HG03097 (cell line): ENCODE data around the gene HAX1.
"Not testable (repeated sequence)": the region's sequence is repeated elsewhere in the genome, so short reads cannot be mapped to it uniquely, and the experiment has no call there.

Experiments used
- ATAC-seq: cut with Tn5 transposase; IDR thresholded peaks from one replicate; pipeline ENCODE4 v1.9.1; 2021; ENCODE audit not compliant: unreplicated experiment, low FRiP score

The HAX1 gene

DNA sequence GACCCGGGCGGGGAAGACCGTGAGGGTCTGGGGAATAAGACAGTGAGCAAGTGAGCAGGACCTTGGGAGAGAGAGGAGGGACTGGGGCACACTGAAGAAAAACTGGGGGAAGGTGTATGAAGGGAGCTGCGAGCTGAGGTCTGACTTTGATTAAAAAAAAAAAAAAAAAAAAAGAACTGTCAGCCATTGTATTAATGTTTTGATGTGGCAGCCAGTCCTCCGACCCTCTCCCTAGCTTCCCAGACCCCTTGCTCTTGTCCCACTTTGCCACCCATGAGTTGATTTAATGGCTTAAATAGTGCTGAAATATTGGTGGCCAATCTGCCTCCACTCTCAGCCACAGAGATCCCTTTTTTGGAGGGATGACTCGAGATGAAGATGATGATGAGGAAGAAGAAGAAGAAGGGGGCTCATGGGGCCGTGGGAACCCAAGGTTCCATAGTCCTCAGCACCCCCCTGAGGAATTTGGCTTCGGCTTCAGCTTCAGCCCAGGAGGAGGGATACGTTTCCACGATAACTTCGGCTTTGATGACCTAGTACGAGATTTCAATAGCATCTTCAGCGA, 652 bp downstream of the HAX1 start:
- ATAC-seq = no peak

DNA sequence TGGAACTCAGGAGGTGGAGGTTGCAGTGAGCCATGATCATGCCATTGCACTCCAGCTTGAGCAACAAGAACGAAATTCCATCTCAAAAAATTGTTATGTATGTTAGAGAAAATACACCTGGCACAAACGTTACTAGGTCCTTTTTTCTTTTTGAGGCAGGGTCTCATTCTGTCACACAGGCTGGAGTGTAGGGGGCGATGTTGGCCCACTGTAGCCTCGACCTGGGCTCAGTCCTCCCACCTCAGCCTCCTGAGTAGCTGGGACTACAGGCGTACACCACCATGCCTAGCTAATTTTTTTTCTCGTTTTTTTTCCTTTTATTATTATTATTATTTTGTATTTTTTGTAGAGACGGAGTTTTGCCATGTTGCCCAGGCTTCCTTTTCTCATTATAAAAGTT, 4.4 kb downstream of the HAX1 start:
- ATAC-seq = no peak

DNA sequence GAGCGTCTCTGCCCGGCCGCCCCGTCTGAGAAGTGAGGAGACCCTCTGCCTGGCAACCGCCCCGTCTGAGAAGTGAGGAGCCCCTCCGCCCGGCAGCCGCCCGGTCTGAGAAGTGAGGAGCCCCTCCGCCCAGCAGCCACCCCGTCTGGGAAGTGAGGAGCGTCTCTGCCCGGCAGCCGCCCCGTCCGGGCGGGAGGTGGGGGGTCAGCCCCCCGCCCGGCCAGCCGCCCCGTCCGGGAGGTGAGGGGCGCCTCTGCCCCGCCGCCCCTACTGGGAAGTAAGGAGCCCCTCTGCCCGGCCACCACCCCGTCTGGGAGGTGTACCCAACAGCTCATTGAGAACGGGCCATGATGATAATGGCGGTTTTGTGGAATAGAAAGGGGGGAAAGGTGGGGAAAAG, 15.2 kb downstream of the HAX1 start:
- ATAC-seq = not testable (repeated sequence)

DNA sequence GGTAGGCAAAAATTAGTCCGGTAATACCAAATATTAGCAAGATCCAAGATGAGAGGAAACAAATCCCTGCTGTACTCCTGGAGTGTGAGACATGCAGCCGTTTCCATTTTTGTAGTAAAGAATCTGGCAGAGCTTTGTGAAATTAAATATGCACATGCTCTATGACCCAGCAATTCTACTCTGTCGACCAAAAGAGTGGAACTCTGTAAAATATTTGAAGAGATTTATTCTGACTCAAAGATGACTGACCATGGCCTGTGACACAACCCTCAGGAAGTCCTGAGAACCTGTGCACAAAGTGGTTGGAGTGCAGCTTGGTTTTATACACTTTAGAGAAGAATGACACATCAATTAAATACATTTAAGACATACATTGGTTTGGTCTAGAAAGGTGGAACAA, 16.2 kb downstream of the HAX1 start:
- no peak for ATAC-seq

DNA sequence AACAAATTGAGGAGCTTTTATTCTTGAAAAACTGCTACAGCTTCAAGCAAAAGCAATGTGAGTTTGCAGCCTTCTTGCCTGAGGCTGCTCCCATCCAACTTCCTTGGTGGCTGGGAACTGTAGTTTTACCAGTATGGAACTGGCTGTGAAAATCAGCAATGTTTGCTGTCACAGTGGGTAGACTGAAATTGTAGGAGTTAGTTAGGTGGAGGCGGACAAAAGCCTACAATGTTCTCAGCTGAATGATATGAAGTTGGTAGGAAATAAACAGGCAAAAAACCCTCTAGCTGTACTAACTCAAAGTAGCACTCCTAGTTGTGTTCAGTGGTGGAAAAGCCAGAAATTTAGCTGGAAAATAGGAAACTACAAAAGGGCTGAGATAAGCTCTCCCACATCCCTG, 18.5 kb downstream of the HAX1 start:
- no peak for ATAC-seq

DNA sequence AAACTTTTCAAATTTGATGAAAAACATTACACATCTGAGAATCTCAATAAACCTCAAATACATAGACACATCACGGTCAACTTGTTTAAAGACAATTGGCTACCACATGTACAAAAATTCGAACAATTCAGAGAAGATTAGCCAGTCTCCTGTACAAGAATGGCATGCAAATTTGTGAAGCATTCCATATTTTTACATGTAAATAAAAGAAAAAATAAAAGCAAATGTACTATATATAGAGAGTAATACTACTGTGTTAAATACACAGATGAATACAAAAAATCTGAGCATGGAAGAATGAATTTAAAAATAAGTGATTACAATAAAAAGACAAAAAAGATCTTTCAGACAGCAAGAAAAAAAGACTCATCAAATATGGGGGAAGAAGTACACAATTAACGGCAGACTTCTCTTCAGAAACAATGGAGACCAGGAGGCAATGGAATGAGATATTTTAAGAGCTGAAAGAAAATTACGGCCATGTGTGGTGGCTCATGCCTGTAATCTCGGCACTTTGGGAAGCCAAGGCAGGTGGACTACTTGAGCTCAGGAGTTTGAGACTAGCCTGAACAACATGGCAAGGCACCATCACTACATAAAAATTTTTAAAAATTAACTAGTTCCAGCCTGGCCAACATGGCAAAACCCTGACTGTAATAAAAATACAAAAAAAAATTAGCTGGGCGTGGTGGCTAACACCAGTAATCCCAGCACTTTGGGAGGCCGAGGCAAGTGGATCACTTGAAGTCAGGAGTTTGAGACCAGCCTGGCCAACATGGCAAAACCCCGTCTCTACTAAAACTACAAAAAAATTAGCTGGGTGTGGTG, 23.2 kb downstream of the HAX1 start:
- ATAC-seq = no peak

DNA sequence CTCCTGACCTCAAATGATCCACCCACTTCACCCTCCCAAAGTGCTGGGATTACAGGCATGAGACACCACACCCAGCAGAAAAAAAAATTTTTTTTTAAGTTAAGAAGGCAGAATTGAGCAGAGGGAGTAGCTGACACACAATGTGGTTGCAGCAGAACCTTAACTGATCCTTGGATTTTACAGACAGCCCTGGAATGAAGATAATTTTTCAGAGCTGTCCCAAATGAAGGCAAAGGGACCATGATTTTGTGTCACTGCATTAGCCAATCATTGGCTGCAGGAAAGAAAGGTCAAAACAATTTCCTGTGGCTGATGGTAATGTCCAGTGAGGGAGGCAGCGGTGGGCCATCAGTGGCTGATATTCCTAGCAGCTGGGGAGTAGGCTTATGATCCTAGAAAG, 29.2 kb downstream of the HAX1 start:
- no peak for ATAC-seq

DNA sequence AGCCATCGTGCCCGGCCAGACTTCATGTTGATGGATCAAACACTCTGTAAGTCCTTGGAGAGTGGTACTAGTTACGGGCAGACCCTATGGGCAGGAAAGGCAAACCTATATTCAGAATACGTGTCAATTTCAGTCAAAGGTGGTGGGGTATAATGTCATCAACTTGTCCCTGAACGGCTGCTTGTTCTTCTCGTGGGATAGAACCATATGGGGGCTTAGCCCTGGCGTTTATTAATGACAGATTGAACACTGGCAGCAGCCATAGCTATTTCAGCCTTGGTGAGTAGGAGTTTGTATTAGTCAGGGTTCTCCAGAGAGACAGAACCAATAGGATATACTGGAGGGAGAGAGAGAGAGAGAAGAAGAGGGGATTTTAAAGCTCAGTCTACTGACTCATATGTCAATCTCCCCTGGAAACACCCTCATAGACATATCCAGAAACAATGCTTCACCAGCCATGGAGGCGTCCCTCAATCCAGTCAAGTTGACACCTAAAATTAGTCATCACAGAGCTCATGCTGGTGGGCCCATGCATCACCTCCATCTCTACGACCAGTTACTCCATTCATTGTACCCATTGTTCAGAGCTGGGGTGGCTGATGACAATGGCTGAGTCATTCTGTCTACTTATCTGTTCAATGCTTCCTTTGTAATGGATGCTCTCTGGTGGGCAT, 32.4 kb downstream of the HAX1 start:
- ATAC-seq = no peak

DNA sequence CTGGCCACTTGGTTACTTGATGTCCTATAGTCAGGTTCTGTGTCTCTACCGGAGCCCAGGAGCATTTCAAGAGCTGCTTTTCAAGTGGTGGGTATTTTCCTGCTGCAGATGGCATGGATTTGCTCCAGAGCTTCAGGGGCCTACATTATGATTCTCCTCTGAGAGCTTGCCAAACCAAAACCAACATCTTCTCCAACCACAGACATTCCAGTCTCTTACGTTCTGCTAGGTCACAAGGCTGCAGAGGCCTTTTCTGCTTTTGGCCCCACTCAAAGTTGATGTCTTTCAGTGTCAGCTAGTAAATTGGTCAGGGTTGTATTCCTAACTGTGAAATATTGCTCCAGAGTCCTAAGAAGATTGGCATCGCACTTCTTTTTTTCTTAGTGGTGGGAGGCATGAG, 33.7 kb downstream of the HAX1 start:
- ATAC-seq = no peak

DNA sequence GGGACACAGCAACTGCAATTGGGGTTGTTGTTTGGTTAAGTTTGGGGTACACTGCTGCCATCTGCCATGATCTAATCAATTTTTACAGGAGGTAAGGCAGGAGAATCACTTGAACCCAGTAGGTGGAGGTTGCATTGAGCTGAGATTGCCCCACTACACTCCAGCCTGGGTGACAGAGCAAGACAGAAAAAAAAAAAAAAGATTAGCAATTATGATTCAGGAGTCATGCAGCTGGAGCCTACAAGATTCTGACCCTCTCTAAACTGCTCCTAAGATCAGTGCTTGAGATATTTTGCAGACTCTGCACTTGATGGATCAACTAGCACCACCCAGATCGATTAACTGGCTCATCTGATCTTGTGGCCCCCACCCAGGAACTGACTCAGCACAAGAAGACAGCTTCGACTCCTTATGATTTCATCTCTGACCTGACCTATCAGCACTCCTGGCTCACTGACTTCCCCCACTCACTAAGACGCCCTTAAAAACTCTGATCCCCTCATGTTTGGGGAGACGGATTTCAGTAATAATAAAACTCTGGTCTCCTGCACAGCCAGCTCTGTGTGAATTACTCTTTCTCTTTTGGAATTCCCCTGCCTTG, 35.3 kb downstream of the HAX1 start:
- not testable (repeated sequence) for ATAC-seq

DNA sequence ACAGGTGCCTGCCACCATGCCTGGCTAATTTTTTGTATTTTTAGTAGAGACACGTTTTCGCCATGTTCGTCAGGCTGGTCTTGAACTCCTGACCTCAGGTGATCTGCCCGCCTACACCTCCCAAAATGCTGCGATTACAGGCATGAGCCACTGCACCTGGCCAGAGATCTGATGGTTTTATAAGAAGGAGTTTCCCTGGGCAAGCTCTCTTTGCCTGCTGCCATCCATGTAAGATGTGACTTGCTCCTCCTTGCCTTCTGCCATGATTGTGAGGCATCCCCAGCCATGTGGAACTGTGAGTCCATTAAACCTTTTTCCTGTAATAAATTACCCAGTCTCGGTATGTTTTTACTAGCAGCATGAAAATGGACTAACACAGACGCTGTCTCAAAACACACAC, 36.7 kb downstream of the HAX1 start:
- ATAC-seq = not testable (repeated sequence)

DNA sequence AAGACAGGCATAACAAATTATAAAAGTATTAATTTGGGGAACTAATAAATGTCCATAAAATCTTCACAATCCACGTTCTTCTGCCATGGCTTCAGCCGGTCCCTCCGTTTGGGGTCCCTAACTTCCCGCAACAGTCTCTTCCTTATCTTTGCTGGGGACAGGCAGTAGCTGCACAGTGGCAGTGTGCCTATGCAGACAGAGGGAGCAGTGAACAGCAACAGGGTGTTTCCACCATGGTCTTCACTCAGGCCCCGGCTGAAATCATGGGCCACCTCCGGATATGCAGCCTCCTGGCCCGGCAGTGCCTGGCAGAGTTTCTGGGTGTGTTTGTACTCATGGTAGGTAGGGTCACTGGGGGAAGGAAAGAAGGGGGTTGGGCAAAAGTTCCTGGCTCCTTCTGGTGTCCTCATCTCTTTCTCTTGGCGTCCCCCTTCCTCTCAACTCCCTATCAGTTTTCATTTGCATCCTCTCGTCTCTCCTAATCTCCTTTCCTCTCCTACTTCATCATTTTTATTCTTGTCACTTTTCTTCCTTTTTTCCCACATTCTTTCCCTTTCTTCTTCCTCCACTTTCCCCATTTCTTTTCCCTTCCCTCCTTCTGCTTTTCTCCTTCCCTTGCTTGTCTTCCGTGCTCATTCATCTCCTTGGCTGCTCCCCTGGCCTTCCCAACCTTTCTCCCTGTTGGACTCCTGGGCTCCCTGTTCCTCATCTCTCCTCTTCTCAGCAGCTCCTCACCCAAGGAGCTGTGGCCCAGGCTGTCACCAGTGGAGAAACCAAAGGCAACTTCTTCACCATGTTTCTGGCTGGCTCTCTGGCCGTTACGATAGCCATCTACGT, 40.0 kb downstream of the HAX1 start:
- not testable (repeated sequence) for ATAC-seq

DNA sequence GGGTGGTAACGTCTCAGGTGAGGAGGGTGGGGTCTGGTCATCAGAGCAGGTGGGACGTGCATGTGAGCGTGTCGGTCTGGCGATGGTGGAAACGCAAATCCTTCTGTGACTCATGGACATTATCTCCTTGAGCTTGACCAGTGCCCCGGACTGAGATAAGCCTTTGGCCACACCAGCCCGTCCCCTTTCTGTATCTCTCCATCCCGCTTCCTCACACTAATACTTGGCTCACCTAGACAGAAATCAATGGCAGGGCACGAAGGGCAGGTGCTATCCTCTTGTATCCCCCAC, 40.6 kb downstream of the HAX1 start:
- no peak for ATAC-seq

DNA sequence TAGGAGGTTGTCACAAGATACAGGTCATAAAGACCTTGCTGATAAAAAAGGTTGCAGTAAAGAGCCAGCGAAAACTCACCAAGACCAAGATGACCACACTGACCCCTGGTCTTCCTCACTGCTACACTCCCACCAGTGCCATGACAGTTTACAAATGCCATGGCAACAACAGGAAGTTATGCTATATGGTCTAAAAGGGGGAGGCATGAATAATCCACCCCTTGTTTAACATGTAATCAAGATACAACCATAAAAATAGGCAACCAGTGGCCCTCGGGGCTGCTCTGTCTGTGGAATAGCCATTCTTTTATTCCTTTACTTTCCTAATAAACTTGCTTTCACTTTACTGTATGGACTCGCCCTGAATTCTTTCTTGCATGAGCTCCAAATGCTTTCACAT, 41.8 kb downstream of the HAX1 start:
- ATAC-seq = not testable (repeated sequence)

DNA sequence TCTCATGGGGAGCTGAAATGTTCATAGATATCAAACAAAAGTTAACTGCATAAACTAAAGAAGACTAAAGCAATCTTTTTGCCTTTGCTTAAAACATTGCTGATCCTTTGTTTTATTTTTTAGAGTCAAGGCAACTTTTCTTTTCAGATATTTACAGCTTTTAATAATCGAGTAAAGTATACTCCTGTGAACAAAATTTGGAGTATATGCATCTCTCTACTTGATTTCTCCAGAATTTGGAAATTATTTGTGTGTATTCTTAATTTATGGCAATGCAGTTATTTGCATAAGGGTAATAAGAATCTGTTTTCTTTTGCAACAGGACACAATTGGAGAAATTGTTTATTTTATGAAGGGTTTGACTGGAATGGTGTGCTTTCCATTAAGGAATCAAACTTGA, 44.3 kb downstream of the HAX1 start:
- ATAC-seq = no peak

DNA sequence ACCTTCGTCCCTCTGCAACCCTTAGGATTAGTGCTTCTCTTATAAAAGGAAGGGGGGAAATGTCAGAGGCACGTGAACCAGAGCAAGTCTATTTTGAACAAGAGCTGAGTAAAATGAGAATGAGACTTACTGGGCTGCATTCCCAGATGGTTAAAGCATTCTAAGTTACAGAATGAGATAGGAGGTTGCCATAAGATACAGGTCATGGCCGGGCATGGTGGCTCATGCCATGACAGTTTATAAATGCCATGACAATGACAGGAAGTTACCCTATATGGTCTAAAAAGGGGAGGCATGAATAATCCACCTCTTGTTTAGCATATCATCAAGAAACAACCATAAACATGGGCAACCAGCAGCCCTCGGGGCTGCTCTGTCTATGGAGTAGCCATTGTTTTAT, 46.0 kb downstream of the HAX1 start:
- no peak for ATAC-seq

DNA sequence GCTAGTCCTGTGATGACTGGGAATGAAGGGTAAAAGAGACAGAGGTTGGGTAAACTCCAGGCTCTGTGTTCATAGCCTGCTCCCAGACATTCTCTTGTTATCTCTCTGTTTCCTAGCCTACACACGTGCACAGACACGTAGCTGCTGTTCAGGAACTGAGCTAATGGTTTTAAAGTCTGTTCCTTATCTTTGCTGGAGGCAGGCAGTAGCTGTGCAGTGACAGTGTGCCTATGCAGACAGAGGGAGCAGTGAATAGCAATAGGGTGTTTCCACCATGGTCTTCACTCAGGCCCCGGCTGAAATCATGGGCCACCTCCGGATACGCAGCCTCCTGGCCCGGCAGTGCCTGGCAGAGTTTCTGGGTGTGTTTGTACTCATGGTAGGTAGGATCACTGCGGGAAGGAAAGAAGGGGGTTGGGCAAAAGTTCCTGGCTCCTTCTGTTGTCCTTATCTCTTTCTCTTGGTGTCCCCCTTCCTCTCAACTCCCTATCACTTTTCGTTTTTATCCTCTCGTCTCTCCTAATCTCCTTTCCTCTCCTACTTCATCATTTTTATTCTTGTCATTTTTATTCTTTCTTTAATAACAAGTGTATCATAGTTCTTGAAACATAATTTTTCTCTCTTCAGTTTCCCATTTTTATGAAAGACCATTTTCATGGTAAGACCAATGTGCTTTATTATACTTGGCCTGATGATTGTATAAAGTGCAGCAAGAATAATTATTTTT, 48.6 kb downstream of the HAX1 start, which contains the start of gene AQP10:
AQP10 (plus strand) TSS at position 212 of the 727 bp plus-strand sequence; CDS start at position 275, 63 bp downstream.
- ATAC-seq = no peak

DNA sequence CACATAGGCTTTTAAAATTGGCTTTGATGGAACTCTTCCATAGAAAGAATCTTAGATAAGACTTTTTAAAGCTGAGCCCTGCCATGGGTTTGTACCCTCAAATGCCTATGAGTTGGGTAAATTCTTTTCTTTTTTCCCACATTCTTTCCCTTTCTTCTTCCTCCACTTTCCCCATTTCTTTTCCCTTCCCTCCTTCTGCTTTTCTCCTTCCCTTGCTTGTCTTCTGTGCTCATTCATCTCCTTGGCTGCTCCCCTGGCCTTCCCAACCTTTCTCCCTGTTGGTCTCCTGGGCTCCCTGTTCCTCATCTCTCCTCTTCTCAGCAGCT, 49.1 kb downstream of the HAX1 start:
- ATAC-seq = not testable (repeated sequence)

DNA sequence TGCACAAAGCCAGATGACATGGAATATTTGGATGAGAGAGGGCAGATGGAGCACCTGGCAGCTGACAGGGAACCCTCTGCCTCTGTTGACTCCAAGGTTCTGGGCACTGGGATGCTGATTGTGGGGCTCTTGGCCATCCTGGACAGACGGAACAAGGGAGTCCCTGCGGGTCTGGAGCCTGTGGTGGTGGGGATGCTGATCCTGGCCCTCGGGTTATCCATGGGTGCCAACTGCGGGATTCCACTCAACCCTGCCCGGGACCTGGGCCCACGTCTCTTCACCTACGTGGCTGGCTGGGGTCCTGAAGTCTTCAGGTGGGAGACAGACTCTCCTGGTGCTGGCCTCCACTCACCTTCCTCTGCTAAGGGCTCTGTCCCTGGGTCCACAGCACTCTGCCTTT, 51.1 kb downstream of the HAX1 start:
- ATAC-seq = no peak

DNA sequence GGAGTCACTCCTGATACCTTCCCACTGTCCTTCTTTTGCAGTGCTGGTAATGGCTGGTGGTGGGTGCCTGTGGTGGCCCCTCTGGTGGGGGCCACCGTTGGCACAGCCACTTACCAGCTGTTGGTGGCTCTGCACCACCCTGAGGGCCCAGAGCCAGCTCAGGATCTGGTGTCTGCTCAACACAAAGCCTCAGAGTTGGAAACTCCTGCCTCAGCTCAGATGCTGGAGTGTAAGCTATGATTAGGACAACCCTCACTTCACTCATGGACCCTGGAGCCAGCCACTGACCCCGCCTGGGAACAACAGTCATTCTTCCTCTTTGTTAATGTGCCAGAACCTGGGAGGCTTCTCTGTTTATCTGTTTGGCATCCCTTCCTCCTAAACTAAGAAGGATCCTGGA, 51.8 kb downstream of the HAX1 start:
- ATAC-seq = no peak
